ENCODE data around the gene RASSF4. TPM values are rescaled to one million over a fixed set of nuclear protein-coding genes. Genes with fewer than 3 reads are reported as not detected.

Gene RASSF4
- total RNA-seq, 3 donors from 2014 or later: 20.0 to 50.6 (median 32.3) TPM

DNA sequence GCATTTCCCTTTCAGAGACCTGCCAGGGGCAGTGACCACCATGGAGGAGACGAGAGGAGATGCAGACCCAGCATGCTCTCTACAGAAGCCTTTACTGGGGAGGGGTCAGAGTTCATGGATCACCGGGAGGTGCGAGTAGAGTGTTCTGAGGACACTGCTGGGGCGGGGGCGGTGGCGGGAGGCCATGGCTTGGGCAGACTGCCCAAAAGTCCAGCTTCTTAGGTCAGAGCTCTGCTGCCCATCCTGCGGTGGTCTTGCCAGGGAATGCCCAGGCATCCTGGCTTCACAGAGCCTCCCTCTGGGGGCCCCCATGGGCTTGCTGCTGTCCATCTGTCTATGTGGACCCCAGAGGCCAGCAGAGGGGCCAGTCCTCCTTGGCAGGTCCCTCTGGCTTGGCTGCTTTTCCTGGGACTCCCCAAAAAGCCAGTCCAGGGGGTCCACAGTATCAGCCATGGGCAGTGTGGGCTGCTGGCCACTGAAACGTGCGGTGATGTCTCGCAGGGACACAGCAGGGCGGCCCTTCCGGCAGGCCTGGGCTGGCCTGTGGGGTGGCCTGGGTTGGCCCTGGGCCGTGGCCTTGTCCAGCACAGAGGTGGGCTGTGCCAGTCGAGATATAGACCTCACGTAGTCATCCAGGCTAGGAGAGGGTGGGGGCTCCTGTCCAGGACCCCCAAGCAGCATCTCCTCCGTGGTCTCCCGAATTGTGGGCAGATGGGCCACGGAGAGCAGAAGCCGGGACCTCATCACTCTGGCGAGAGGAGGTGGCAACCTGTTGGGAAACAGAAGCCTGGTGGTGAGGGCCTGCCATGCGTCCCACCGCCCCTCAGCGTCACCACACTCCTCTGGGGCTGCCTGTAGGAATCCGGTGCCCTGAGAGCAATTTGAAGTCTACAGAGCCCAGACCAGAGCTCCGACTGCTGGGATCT lies 17.9 kb downstream of the RASSF4 start:
- Histone ChIP-seq H3K36me3 (ENCODE audit: low read depth) (no peaks in the 10 kb centered on the region), H3K4me3 (peak overlapping the region; percentile 19), H3K9me3 (no peaks in the 10 kb centered on the region), H3K4me1 (ENCODE audit: low read depth) (peaks cover 43% of the 10 kb centered on the region)
- TF ChIP-seq, protein P1, sequence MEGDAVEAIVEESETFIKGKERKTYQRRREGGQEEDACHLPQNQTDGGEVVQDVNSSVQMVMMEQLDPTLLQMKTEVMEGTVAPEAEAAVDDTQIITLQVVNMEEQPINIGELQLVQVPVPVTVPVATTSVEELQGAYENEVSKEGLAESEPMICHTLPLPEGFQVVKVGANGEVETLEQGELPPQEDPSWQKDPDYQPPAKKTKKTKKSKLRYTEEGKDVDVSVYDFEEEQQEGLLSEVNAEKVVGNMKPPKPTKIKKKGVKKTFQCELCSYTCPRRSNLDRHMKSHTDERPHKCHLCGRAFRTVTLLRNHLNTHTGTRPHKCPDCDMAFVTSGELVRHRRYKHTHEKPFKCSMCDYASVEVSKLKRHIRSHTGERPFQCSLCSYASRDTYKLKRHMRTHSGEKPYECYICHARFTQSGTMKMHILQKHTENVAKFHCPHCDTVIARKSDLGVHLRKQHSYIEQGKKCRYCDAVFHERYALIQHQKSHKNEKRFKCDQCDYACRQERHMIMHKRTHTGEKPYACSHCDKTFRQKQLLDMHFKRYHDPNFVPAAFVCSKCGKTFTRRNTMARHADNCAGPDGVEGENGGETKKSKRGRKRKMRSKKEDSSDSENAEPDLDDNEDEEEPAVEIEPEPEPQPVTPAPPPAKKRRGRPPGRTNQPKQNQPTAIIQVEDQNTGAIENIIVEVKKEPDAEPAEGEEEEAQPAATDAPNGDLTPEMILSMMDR (IDR thresholded peaks at IDR 0.05): no peak
- no peak for ATAC-seq
- no peak for DNase-seq
- intact Hi-C loops (cut with DNase I, micrococcal nuclease): loop anchor here in 1 of 2 donors (2.0 kb wide), 1 partner anchor 67 kb away; the partner anchor contains the start of gene TMEM72

DNA sequence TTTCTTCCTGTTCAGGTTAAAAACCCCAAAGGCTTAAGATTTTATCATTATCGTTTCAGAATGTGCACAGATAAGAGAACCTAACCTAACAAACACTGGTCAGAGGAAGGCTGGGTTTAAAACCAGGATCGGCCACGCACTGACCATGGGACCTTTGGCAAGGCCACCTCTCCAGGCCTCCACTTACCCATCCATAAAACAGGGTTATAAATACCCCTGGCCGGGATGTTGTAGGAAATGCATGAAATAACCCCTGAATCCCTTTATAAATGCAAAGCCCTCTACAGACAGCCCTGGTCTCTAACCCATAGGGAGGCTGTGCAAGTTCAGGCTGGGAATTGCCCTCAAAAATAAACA lies 18.6 kb downstream of the RASSF4 start:
- H3K4me1 ChIP-seq (ENCODE audit: low read depth): peaks cover 43% of the 10 kb centered on the region

DNA sequence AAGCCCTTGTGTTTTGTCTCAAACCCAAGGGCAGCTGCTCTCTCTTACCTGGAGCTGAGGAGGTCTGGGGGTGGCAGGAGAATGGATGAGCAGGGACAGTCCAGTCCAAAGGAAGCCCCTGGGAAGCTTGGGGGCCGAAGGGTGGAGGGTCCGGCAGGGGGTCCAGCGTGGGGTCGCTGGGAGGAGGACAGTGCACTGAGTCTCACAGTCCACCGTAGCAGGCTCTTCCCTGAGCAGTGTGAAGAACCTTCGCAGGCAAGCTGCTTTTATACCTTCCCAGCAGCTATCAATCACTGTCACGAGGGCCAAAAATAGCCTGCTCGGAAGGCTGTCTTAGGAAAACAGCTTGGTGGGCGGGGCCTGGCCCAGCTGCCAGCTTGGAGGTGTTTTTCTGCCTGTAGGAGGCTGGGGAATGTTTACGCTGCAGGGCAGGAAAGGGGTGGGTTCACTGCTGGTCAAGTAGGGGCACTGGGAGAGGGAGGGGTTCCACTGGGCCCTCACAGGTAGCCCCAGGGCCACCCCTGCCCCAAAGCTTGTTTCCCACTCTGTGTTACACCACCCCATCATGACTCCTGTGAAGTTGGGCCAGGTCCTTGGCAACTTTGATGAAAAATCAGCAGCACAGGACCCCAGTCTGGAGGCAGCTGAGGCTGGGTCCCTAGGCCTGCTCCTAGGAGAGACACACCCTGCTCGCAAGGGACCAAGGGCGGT lies 19.1 kb downstream of the RASSF4 start, which contains the start of gene DEPP1:
DEPP1 (minus strand) TSS at position 240 of the 711 bp plus-strand sequence. CDS start 779 bp downstream, outside the sequence.
- ATAC-seq: peak; percentile 73
- intact Hi-C loops (cut with DNase I, micrococcal nuclease): loop anchor here in 1 of 2 donors (2.0 kb wide), 1 partner anchor 68 kb away; the partner anchor contains the start of gene TMEM72
- H3K4me3 ChIP-seq: peak within 1 kb of the TSS; percentile 19
- TF ChIP-seq, protein P1 (IDR thresholded peaks at IDR 0.05): no peak
- H3K4me1 ChIP-seq (ENCODE audit: low read depth): peaks cover 39% of the 10 kb centered on the region
- peak; percentile 93 to 98 (median 93) for DNase-seq
- no peaks in the 10 kb centered on the region for H3K36me3 ChIP-seq (ENCODE audit: low read depth)
- H3K9me3 ChIP-seq: no peaks in the 10 kb centered on the region

More for the DNA sequence above, 18.6 kb downstream of the RASSF4 start:
- TF ChIP-seq, protein P1 (IDR thresholded peaks at IDR 0.05): no peak
- Histone ChIP-seq H3K36me3 (ENCODE audit: low read depth) (no peaks in the 10 kb centered on the region), H3K9me3 (no peaks in the 10 kb centered on the region), H3K4me3 (peak overlapping the region; percentile 19)
- DNase-seq: no peak
- no peak for ATAC-seq
- intact Hi-C loops (cut with DNase I, micrococcal nuclease): loop anchor here in 1 of 2 donors (2.0 kb wide), 1 partner anchor 67 kb away; the partner anchor contains the start of gene TMEM72

DNA sequence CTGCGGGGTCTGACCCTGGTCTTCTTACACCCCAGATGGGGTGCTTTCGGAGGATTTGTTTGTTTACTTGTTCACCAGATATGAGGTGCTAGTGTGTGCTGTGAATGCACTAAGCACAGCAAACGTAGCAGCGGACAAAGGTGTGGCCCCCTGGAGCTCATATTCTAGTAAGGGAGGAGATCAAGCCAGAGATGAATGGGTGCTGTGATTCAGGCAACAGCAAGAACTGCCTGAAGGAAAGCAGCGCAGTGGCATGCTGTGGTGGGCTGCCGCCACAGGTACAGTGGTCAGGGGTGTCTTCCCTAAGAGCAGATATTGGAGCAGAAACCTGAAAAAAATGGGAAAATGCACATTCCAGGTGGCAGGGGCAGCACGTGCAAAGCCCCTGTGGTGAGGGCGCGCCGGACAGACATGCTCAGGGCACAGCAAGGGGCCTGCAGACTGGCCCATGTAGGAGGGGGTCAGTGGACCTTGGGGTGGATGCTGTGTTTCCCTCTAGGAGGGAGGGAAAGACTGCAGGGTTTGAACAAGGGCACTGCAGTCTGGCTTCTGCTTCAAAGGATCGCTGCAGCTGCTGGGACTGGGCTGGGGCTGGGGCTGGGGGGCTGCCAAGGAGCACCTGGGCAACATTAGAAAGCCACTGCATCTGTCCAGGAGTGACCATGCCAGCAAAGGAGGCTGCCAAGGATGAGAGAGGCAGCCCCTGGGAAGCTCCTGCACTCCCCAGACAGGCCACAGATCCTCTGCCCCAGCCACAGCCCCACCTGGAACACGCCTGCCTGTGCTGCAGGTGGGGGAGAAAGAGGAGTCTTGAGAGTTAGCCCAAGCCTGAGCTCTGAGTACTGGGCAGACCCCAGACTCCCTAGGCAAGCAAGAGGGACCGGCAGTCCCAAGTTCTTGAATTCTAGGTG lies 19.9 kb downstream of the RASSF4 start:
- Histone ChIP-seq H3K4me1 (ENCODE audit: low read depth) (peaks cover 33% of the 10 kb centered on the region), H3K36me3 (ENCODE audit: low read depth) (no peaks in the 10 kb centered on the region), H3K4me3 (no peak overlapping the region), H3K9me3 (no peaks in the 10 kb centered on the region)
- intact Hi-C loops (cut with DNase I, micrococcal nuclease): loop anchor here in 1 of 2 donors (2.0 kb wide), 1 partner anchor 69 kb away; the partner anchor contains the start of gene TMEM72
- no peak for DNase-seq
- TF ChIP-seq, protein P1 (IDR thresholded peaks at IDR 0.05): no peak
- ATAC-seq: no peak

Measured in mucosa of descending colon (tissue), 3 donors.